IPS DF 19.7 (cell line): ENCODE measurements around the gene KIF2C.
"Not testable (repeated sequence)": the region's sequence is repeated elsewhere in the genome, so short reads cannot be mapped to it uniquely, and the experiment has no call there.

Source experiments
- DNase-seq: peaks from one replicate; pipeline ENCODE4 v3.0.0-alpha.2; 2013; ENCODE audit warnings: low read depth, low spot score

Gene KIF2C

GRCh38 chr1:44775930-44776729 lies 36.5 kb downstream of the KIF2C start:
- DNase-seq = no peak

GRCh38 chr1:44776730-44777068 lies 37.1 kb downstream of the KIF2C start:
- no peak for DNase-seq

- no peak for DNase-seq
These were observed 37.9 kb downstream of the KIF2C start for GRCh38 chr1:44777547-44777946.

- no peak for DNase-seq
These were observed 38.5 kb downstream of the KIF2C start for GRCh38 chr1:44777969-44778635.

GRCh38 chr1:44778705-44779576 lies 39.3 kb downstream of the KIF2C start:
- no peak for DNase-seq

- no peak for DNase-seq
These were observed 41.0 kb downstream of the KIF2C start for GRCh38 chr1:44780583-44781121.

- DNase-seq = no peak
These were observed 44.1 kb downstream of the KIF2C start for GRCh38 chr1:44783697-44784093.

GRCh38 chr1:44784094-44785028 lies 44.7 kb downstream of the KIF2C start:
- DNase-seq = no peak

GRCh38 chr1:44785029-44785380 lies 45.4 kb downstream of the KIF2C start:
- no peak for DNase-seq

GRCh38 chr1:44785501-44786137 lies 46.0 kb downstream of the KIF2C start:
- no peak for DNase-seq

- DNase-seq = no peak
These were observed 46.7 kb downstream of the KIF2C start for GRCh38 chr1:44786138-44786840.

GRCh38 chr1:44786841-44787426 lies 47.3 kb downstream of the KIF2C start:
- no peak for DNase-seq

- DNase-seq = no peak
These were observed 47.9 kb downstream of the KIF2C start for GRCh38 chr1:44787506-44787905.

- DNase-seq = no peak
These were observed 48.7 kb downstream of the KIF2C start, which contains the start of gene BEST4 for GRCh38 chr1:44788120-44788860. TSS of gene BEST4 (minus strand) at chr1:44788170. CDS start at chr1:44787705, 465 bp downstream.

GRCh38 chr1:44790968-44791801 lies 51.5 kb downstream of the KIF2C start:
- no peak for DNase-seq

- no peak for DNase-seq
These were observed 53.3 kb downstream of the KIF2C start for GRCh38 chr1:44792736-44793502.

- not testable (repeated sequence) for DNase-seq
These were observed 58.2 kb downstream of the KIF2C start for GRCh38 chr1:44797886-44798285.
